Smooth muscle cell of the pulmonary artery (primary cell): ENCODE results near the gene TOPAZ1. TPM values are rescaled to one million over a fixed set of nuclear protein-coding genes. Genes with fewer than 3 reads are reported as not detected.

Source experiments
- total RNA-seq: library from RNA; depleted of rRNA; stranded (reverse); fragments of >200 nt; gene quantifications from 2 replicates; pipeline ENCODE4 v1.2.3, GENCODE V29; 2014

The TOPAZ1 gene
- total RNA-seq = not detected in 2 replicates

GRCh38 chr3:44241706-44242105, at the start of gene TOPAZ1:
Gene TOPAZ1 (plus strand): TSS chr3:44241886. CDS start chr3:44242054, 168 bp downstream.

GRCh38 chr3:44338010-44338827, 96.5 kb downstream of the TOPAZ1 start, which contains the start of gene TCAIM:
Gene TCAIM (plus strand): TSS chr3:44338766. CDS start chr3:44354783, 16,017 bp downstream.

Other genes with a start within 250 kb of the TOPAZ1 start
- 25.6 and 27.2 TPM in 2 replicates for gene TCAIM, start 96.9 kb downstream of the TOPAZ1 start, total RNA-seq
- gene ZNF445, start 235.8 kb downstream of the TOPAZ1 start, total RNA-seq = 11.1 and 11.7 TPM in 2 replicates